HG02884 (cell line): ENCODE data around the gene KAZN.

Source experiments
- ATAC-seq: cut with Tn5 transposase; IDR thresholded peaks from one replicate; pipeline ENCODE4 v1.9.1; 2021; ENCODE audit warnings: mild to moderate bottlenecking, moderate library complexity; ENCODE audit not compliant: unreplicated experiment

KAZN gene

DNA sequence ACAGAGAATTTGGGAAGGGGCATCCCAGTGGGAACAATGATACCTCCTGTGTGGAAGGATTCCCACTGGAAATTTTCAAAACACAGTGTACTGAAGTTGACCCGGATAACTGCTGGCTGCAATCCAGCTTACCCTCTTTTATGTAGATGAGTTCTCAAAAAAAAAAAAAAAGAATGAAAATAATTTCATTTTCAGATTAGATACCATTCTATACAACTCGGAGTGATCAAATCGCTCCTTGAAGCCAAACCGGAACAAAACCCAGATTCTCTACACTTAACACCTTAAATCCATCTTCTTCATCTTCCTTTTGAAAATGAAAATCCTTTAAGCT is 69.1 kb downstream of the KAZN start:
- no peak for ATAC-seq

DNA sequence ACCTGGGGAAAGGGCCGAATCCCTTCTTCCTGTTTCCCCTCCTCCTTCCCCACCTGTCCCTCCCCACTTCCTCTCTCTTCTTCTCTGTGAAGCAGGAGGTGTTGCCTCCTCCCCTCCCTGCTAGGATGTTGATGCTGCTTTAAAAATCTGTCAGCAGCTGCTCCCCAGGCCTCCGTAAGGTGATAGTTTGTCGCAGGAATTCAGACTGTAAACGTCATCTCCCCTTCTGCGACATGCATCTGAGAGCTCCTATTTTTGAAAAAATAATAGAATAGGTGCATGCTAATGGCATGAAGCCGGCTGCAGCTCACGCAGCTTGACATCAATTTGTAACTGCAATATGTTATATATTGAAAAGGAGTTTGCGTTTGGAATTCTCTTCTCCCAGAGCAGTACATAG is 70.1 kb downstream of the KAZN start:
- no peak for ATAC-seq

DNA sequence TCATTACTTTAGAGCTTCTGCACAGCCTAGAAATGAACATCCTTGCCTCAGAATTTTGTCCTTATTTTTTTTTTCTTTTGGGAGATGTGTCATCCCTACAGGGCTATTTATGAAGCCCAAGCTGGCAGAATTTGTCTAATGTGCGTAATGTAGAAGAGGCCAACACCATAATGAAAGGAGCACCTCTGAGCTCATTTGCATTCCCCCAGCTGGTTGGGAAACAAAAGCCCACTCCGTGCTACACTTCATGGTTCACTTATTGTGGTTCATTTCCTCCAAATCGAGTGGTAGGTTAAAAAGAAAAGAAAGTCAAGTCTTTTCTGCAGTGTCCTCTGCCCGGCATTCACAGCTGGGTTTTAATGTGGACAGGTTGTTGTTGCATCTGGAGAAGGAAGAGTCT is 73.5 kb downstream of the KAZN start:
- ATAC-seq, result no peak

DNA sequence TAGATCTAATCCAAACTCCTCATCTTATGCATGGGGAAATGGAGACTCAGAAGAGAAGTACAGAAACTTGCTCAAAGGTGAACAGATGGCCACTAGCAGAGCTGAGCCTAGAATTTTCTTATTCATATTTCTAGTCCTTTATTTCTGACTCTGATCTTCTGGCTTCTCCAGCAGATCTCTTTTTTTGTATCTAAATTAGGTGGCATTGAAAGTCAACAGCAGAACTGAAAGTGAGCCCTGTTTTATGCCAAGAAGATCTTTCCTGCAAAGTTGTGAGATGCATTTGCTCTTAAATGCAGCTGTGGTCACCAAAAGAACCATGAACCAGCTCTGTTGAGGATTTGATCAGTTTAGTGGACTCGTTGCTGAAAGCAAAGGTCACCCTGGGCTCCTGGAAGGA is 75.5 kb downstream of the KAZN start:
- ATAC-seq, result no peak

DNA sequence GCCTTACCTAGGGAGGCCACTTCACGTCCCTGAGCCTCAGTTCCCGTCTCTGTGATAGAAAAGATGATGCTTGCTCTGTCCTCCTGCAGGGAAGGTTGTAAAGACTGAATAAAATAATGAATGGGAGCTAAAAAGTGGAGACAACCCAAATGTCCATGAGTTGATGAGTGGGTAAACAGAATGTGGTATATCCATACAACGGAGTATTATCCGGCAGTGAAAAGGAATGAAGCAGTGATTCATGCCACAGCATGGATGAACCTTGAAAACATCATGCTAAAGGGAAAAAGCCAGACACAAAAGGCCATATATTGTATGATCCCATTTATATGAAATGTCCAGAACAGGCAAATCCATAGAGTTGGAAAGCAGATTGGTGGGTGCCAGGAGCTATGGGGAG is 77.9 kb downstream of the KAZN start:
- ATAC-seq, result no peak

DNA sequence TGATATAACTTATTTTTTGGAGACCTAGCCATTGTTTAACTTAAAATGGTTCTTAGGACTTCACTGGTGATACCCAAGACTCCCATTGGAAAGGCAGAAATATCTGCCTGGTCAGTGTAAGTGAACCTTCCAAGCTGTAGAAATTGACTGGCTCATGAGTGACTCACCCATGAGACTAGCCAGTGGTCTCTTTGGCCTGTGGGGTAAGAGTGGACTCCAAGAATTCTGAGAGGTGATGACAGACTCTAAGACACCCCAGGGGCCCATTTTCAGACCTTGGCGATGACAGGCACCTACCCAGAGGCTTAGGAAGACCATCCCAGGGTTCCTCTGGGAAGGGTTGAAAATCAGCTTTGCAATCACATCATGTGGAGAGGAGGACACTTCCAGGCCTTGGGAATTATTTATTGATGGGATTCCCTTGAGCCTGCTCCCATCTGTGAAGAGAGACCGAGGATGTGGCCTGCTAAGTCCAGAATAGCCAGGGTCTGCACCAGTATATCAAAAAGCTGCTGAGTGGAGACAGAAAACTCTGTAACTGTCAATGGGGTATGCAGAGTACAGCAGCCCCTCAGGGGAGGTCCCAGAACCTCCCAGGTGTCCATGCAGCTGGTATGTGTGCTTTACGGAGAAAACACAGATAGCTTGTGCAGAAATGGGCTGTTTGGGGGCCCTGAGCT is 78.9 kb downstream of the KAZN start:
- no peak for ATAC-seq

DNA sequence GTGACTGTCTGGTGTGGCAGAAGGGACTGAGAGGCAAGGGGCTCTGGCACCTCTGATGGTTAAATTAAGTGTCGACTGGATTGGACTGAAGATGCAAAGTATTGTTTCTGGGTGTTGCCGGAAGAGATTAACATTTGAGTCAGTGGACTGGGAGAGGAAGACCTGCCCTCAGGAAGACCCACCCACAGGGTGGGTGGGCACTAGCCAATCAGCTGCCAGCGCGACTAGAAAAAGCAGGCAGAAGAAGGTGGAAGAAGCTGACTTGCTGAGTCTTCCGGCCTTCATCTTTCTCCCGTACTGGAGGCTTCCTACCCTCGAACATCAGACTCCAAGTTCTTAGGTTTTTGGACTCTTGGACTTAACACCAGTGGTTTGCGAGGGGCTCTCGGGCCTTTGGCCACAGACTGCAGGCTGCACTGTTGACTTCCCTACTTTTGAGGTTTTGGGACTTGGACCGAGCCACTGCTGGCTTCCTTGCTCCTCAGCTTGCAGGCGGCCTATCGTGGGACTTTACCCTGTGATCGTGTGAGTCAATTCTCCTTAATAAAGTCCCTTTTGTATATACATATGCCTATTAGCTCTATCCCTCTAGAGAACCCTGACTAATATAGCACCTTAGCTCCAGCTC is 79.6 kb downstream of the KAZN start:
- no peak for ATAC-seq

DNA sequence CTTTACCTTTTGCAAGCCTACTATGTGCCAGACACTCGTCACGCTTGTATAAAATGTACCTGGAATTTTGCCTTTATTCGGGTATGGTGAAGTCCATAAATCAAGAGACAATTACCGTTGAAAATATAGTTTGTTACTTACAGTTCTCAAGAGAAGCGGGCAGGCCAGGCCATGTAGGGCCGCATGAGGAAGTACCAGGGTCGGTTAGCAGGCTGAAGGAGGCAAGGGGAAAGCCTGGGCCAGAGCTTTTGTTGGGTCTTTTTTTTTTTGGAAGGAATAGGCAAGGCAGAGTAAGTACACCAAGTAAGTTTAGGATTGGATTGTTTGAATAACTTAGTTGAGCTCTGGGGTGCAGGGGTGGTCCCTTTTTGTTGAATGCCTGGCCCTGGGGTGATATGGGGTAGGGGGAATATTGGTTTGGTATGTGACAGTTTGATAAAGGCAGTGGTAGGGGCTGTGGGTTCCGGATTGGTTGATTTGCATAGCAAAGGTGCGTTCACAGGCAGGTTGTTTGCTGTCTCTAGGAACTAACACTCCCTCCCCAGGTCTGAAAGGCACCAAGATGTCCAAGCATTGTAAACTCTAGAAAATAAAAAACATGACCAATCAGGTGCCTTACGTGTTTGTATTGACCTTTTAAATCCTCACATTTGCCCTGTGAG is 80.7 kb downstream of the KAZN start:
- no peak for ATAC-seq

DNA sequence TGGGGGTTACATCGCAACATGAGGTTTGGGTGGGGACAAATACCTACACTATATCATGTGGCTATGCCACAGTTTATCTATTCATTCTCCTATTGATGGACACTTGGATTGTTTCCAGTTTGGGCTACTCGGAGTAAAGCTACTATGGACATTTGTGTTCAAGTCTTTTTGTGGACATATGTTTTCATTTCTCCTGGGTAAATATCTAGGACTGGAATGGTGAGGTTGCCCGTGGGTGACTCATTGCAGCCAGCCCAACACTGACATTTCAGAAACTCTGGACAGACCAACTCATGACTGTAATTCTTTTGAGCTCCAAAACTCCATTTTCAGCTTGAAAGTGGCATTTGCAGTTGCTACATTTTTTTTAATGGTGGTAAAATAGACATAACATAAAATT is 82.7 kb downstream of the KAZN start:
- ATAC-seq, result no peak

DNA sequence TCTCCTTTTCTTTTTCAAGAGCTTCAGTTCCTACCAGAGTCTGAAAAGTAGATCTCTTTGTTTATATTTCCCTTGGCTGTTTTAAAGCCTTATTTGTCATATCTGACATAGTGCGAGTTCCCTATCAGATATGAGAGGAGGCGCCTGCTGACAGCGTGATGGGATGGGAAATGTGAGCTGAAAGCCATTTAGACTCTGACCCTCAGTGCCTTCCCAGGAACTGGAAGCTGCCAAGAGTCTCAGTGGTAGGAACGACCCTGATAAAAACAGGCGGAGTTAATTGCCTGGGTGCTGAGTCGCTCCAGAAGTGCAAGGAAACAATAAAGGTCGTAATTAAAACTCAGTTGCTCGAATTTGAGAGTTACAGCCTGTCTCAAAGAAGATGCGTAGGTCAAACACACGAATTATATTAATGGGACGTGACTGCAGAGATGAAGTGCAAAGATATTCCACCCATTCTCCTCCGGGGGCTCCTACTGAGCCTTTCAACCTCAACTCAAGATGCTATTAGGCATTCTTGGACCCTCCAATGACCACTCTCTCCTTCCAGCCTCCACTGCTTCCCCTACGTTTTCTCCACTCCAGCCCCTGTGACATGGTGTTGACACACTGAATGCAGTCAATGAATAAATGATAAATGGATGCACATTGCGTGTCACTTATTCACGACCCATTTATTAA is 84.6 kb downstream of the KAZN start:
- no peak for ATAC-seq

DNA sequence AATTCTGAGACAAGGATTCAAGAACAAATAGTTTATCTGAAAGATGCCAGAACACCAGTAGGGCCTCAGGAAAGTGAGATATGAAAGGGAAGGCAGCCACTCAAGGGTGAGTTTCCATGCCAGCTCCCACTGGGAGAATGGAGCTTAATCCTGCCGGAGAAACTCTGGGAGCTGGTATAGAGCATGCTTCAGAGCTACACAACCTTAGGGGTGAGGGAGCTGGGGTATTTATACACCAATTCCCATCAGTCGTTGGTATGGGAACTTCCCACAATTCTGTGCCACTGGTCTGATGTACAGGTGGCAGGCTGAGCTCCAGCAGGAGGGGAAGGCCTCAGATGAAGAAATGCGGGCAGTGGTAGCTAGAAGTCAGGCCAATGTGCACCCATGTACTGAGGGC is 86.6 kb downstream of the KAZN start:
- no peak for ATAC-seq

DNA sequence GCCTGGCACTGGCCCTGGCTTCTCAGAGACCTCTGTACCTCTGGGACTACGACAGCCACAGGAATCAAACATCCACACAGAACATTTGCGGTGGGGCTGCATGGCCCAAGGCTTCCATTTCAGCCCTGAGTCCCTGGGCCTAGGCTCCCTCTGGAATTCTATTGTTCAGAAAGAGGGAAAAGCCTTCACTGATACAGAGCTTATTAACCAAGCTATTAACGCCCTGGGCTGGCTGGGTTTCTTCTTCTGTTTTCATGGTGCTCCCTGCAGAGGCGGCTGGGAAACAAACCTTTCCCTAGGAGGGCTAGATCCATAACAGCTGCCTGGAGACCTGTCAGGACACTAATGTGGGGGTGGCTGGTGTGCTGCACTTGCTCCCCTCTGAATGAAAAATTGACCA is 88.2 kb downstream of the KAZN start:
- ATAC-seq, result no peak

DNA sequence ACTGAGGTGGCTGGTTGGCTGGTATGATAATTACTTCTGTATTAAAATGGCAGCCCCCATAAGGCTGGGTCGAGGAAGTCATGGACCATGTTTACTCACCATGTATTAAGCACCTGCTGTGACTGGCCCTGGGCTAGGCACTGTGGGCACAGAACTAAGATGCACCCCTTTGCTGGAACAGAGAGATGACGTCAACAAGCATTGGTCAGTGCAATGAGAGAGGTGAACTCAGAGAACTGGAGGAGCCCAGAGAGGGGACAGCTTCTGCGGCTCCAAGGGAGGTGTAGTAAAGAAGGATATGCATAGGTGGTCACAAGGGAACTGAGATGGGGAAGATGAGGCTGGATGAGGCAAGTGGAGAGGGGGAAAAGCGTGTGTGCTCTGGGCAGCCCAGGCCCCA is 88.7 kb downstream of the KAZN start:
- no peak for ATAC-seq

DNA sequence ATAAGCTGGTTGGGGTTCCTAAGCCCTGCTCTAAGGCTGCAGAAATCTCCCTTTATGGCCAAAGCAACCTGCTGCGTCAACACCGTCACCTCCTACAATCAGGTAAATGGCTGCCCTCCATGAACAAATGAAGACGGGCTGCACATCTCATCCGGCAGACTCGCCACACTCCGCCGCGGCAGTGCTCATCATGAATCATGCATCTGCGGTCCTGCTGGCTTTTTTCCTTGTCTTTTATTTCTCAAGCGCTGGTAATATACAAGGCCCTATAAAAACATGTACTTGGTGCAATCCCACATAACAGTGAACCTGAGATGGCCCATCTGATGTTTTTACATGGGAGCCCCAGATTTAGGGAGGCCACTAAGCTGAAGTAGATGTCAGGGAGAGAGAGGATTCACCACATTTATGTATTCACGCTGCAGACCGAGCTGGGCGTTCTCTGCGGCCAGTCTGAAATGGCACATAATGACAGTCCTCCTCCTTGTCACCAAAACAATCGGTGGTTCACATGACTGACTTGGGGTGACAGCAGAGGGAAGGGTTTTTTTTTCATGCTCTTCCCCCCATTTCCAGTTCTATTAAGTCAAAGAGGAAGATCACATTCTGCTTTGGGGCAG is 91.6 kb downstream of the KAZN start:
- ATAC-seq, result no peak

DNA sequence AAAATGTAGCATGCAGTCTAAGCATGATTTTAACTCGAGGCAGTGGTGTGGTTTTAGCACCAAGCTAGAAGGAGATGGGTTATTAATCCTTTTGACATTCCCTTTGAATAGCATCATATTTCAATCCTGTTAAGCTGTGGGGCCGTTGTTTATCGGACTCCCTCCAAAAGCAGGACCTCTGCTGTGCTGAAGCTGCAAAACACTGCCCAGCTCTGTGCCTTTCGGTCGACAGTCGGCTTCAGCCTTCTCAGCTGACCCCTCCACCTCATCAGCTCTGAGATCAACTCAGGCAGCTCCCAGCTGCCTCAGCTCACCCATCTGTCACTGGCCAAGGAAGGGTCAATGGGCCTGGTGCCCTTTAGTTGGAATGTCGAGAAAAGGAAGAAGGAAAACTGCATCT is 95.5 kb downstream of the KAZN start:
- no peak for ATAC-seq

DNA sequence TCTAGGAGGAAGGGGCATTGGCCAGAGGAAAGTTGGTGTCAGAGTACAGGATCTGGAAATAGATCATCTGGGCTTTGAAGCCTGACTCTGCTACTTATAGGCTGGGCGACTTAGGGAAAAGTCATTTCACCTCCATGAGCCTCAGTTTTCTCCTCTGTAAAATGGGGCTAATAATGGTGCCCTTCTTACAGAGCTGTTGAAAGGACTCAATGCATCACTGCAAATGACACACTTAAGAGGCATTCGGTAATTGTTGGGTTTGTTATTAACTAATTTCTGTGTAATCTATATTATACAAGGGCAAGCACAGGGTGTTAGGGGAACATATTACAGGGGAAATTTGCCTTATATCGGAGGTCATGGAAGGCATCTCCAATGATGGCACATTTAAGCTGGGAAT is 96.1 kb downstream of the KAZN start:
- ATAC-seq, result no peak

DNA sequence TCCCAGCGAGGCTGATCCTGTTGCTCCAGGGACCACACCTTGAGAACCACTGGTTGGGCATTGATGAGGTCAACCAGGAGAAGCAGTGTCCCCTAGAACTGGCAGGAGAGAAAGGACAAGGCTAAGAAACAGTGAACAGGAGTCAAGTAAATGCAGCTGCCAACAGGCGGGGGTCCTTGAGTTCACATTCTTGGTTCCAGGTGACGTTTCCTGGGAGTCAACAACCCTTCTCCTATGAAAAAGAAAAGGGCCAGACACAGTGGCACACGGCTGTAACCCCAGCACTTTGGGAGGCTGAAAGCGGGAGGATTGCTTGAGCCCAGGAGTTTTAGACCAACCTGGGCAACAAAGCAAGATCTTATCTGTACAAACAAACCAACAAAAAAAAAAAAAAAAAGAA is 98.3 kb downstream of the KAZN start:
- no peak for ATAC-seq

DNA sequence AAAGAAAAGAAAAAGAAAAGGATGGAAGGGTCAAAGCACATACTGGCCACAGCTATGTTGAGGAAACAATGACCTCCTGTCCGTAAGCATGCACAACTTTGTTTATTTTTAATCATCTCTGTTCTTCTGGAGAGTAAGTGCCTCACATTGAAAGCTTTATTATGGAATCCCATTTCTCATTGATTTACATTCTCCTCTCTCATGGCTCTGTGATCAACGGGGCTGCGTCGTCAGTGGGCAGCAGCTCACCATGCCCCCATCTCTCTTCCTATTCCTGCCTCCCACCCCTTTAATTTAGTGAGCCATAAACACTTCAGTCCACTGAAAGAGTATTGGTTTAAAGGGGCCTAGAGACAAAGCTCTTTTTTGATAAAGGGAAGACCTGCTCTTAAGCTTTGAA is 98.9 kb downstream of the KAZN start:
- no peak for ATAC-seq

DNA sequence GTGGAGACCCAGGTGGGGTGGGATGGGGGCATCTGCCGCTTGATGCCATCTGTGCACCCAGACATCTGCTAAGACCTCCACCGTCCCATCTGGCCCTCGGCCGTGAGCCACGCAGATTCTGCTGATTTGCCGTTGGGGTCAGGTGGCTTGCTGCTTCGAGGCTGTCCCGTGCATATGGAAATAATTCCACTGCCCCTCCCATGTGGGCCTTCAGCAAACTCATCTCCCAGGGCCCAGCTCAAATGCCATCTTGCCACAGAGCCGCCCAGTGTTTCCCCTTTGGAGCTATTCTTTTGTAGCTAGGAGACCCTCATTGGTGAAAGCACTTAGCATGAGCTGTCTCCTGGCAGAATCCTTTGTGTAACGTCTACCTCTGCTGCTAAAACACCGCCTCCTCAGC is 99.8 kb downstream of the KAZN start:
- no peak for ATAC-seq

DNA sequence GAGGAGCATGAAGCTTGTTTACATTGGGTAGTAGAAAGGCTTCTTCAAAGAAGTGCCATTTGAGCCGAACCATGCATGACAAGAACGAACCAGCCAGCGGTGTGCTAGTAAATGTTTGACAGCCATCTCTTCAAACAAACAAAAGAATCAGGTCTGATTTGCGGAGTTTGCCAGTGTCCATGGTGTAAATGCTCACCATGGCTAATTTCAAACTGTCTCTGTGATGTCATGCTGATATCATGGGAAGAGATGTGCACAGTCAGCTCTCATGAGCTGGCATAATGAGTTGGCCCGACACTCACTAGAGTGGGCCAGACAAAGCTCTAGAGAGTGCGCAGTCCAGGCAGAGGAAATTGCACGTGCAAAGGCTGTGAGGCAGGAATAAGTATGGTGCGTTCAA is 101.1 kb downstream of the KAZN start:
- ATAC-seq, result no peak

DNA sequence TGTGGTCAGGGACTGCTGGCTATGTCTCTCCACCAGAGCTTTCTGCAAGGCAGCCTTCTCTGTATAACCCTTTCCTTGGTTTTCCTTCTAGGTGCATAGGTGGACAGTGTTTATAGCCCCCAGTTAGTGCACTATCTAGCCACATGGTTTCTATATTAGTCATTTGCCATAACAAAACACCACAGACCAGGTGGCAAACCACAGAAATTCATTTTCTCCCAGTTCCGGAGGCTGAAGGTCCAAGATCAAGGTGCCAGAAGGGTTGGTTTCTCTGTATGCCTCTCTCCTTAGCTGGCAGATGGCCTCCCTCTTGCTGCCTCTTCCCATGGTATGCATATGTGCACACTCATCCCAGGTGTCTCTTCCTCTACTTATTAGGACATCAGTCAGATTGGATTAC is 106.4 kb downstream of the KAZN start:
- no peak for ATAC-seq

DNA sequence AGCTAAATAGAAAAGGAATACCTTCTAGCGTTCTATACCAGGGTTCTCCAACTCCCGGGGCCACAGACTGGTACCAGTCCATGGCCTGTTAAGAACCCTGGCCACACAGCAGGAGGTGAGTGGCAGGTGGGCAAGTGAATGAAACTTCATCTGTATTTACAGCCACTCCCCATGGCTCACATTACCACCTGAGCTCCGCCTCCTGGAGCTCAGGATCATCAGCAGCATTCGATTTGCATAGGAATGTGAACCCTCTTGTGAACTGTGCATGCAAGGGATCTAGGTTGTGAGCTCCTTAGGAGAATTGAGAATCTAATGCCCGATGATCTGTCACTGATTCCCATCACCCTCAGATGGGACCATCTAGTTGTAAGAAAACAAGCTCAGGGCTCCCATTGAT is 107.3 kb downstream of the KAZN start:
- no peak for ATAC-seq
